ENCODE results near the gene DSG3.
"Not testable (repeated sequence)": the region's sequence is repeated elsewhere in the genome, so short reads cannot be mapped to it uniquely, and the experiment has no call there.

DNA sequence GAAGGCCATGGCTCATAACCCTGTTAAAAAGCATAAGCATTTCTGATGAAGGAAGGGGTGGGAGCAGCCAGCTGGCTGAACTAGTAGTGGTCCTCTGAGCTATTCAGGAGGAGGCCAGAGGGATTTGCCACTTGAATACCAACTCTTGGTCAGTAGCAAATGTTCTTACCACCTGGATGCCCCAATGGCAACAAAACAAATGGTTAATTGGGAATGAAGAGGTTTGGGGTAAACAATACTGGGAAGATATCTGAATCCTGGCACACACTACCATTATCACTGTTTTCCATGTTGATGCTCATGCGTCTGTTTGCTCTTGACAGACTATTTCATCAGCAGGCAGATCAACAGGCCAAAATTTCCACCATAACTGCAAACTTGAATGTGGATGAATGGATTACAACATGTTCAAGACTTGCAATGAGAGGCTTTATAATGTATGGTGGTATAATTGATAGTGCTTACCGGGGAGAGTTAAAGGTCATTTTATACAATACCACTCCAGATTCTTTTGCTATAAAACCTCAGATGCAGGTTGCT is 47.2 kb downstream of the DSG3 start:
- TF ChIP-seq PATZ1 (CRISPR knock-in tag; IDR thresholded peaks at IDR 0.05; ENCODE audit: borderline replicate concordance); ZFP3 (CRISPR knock-in tag; IDR thresholded peaks at IDR 0.05); OSR1 (CRISPR knock-in tag; IDR thresholded peaks at IDR 0.05); SNAI2 (CRISPR knock-in tag; IDR thresholded peaks at IDR 0.05); ARNTL (CRISPR knock-in tag; IDR thresholded peaks at IDR 0.05; ENCODE audit: borderline replicate concordance, low read depth); BACH2 (CRISPR knock-in tag; IDR thresholded peaks at IDR 0.05; ENCODE audit: borderline replicate concordance): not testable (repeated sequence)
- TF ChIP-seq, protein P1, sequence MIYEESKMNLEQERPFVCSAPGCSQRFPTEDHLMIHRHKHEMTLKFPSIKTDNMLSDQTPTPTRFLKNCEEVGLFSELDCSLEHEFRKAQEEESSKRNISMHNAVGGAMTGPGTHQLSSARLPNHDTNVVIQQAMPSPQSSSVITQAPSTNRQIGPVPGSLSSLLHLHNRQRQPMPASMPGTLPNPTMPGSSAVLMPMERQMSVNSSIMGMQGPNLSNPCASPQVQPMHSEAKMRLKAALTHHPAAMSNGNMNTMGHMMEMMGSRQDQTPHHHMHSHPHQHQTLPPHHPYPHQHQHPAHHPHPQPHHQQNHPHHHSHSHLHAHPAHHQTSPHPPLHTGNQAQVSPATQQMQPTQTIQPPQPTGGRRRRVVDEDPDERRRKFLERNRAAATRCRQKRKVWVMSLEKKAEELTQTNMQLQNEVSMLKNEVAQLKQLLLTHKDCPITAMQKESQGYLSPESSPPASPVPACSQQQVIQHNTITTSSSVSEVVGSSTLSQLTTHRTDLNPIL (CRISPR knock-in tag; IDR thresholded peaks at IDR 0.05; ENCODE audit: low read depth) = not testable (repeated sequence)

Measured in SK-N-SH treated with all-trans-retinoic acid at 6 μM for 48 hours (cell line).